ENCODE results near the gene ADGRA1. TPM values are rescaled to one million over a fixed set of nuclear protein-coding genes. Genes with fewer than 3 reads are reported as not detected.

ADGRA1 gene
- total and polyA plus RNA-seq, 2 donors (not counting 3 experiments of a cell fraction or from before 2014, with no cell fraction given): not detected

- H3K9me1 ChIP-seq (replicated peaks; ENCODE audit: control insufficient read depth, extremely low read depth, insufficient read depth, low read length): no peaks in the 10 kb centered on the region
- no peaks in the 10 kb centered on the region for H3K4me1 ChIP-seq (ENCODE audit: control insufficient read depth, extremely low read depth, insufficient read depth, low read length)
- no peaks in the 10 kb centered on the region for H3K27me3 ChIP-seq (ENCODE audit: control insufficient read depth in 2 of 2, insufficient read depth in 2 of 2, low read length in 2 of 2)
- intact Hi-C loops (cut with micrococcal nuclease): no loop called here
- no peaks in the 10 kb centered on the region for H3K79me2 ChIP-seq (ENCODE audit: control insufficient read depth, insufficient read depth, low read length)
- ChIA-PET POLR2A (no interaction called here), CTCF (no interaction called here)
- no peak overlapping the region for H3K4me3 ChIP-seq (replicated peaks in 1 of 3; ENCODE audit: insufficient read depth in 1 of 3, low read depth in 1 of 3, low read length in 3 of 3)
- H3K9me3 ChIP-seq (replicated peaks; ENCODE audit: control insufficient read depth, insufficient read depth, low read length): no peaks in the 10 kb centered on the region
- no peak for TF ChIP-seq GATA2 (IDR thresholded peaks at IDR 0.05; ENCODE audit: insufficient read depth, insufficient read length, low read depth, low read length)
- no peak for TF ChIP-seq POLR2A (IDR thresholded peaks at IDR 0.05; ENCODE audit: low read depth, low read length)
- TF ChIP-seq JUN (IDR thresholded peaks at IDR 0.05; ENCODE audit: borderline replicate concordance, insufficient read depth, insufficient read length, low read depth): no peak
- TF ChIP-seq, protein P1, sequence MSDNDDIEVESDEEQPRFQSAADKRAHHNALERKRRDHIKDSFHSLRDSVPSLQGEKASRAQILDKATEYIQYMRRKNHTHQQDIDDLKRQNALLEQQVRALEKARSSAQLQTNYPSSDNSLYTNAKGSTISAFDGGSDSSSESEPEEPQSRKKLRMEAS (IDR thresholded peaks at IDR 0.05; ENCODE audit: insufficient read depth, insufficient read length): no peak
- no peak for TF ChIP-seq POLR2AphosphoS5 (IDR thresholded peaks at IDR 0.05; ENCODE audit: insufficient read depth, low read depth, low read length)
- TF ChIP-seq MYC (IDR thresholded peaks at IDR 0.05; ENCODE audit: low read depth, low read length): no peak
- no peak for TF ChIP-seq FOS (IDR thresholded peaks at IDR 0.05; ENCODE audit: borderline replicate concordance, insufficient read depth, low read length)
- TF ChIP-seq EZH2 (IDR thresholded peaks at IDR 0.05; ENCODE audit: borderline replicate concordance, low read depth, low read length, severe bottlenecking): no peak
- TF ChIP-seq CTCF (IDR thresholded peaks at IDR 0.05; ENCODE audit: extremely low read depth in 1 of 2, insufficient read depth in 1 of 2, low read depth in 1 of 2, low read length in 2 of 2): no peak
- DNase-seq (ENCODE audit: low read depth, low spot score) (no peak), FAIRE-seq (no peak)
- no peak overlapping the region for H3K9ac ChIP-seq (replicated peaks; ENCODE audit: extremely low read depth, insufficient read depth, low read length)
- no peaks in the 10 kb centered on the region for H4K20me1 ChIP-seq (replicated peaks; ENCODE audit: control insufficient read depth, extremely low read depth, insufficient read depth, low read length)
- dilution Hi-C loops (cut with MboI; ENCODE audit: extremely low pct_ligation_motif_present, low sequenced_read_pairs): no loop called here
- H3K36me3 ChIP-seq (ENCODE audit: control insufficient read depth in 2 of 2, extremely low read depth in 1 of 2, insufficient read depth in 2 of 2, low read length in 2 of 2): no peaks in the 10 kb centered on the region
- BruUV-seq (replicated peaks): no TSS peak
- H3K27ac ChIP-seq (ENCODE audit: insufficient read depth, low read depth, low read length): no peak overlapping the region
- no peak overlapping the region for H3K4me2 ChIP-seq (ENCODE audit: insufficient read depth, low read length)
- H2AFZ ChIP-seq (ENCODE audit: low read depth, low read length): no peak overlapping the region
Observed at GRCh38 chr10:133039107-133039802, 48.5 kb upstream of the ADGRA1 start.
